ENCODE measurements around the gene TMEM187.

Gene TMEM187, protein sequence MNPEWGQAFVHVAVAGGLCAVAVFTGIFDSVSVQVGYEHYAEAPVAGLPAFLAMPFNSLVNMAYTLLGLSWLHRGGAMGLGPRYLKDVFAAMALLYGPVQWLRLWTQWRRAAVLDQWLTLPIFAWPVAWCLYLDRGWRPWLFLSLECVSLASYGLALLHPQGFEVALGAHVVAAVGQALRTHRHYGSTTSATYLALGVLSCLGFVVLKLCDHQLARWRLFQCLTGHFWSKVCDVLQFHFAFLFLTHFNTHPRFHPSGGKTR

DNA sequence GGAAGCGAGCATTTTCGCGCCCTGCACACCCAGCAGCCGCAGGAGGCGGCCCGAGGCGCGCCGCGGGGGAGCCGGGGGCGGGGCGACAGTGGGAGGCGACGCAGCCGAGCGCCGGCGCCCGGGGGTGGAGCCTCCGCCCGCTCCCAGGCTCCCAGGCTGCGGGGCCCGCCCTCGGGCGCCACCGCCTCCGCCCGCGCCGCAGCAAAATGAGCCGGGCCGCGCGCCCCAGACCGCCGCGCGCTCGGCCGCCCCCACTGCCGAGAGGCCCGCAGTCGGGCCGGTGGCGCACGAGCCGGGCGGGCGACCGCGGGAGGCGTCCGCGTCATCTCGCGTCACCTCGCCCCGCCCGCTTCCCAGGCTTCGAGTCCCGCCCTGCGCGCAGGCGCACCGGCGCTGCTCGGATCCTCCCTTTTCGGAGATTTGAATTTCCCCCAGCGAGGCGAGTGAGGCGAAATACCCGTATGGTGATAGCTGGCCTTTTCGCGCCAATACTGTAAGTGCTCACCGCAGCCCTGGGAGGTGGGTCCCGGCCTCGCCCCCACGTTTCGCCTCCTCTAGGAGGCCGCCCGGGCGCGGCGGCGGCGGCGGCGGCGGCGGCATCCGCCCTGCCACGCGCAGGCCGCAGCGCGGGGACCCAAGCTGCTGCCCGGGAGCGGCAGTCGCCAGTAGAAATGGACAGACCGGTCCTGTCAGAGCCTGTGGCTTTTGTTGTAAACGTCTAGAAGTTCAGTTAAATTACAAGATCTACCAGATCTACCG, at the start of gene TMEM187:
Gene TMEM187, plus strand, starts transcription at position 387 of the 759 bp plus-strand sequence. CDS start 9,309 bp downstream, outside the sequence.
- DNase-seq (ENCODE audit: low read depth): peak; percentile 73

DNA sequence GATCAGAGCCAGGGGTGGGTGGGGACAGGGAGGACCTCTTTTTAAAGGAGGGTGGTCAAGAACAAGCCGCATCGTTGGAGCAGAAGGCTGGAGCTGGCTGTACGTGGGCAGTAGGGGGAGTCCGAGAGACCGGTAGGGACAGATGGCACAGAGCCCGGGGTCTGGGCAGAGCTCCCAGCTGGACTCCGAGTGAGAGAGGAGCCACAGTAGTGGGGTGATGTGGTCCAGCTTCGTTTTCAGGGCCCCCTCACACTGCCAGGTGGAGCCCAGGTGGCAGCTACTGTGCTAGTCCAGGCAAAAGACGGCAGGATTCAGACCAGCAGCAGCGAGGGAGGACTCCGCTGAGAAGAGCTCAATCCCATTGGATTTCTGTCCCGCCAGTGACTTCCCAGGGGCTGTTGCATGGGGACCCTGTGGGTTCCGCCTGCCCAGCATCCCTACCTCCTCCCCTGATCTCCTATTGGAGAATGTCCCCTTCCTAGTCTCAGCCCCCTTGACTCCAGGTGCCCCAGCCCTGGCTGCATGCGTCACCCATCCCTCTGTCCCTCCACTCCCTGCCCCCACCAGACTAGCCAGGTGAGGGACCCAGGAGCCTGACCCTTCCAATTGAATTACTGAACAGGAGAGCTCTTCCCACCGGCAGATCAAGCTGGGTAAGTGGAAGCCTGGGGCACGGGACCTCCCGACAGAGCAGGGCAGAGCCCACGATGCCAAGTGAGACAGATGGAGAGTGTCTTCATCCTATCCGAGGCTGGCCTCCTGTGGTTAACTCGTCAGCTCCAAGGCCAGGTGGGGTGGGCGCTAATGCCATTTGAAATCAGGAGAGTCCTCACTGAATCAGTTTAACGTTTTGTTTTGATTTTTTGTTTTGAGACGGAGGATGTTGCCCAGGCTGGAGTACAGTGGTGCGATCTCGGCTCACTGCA, 49.4 kb upstream of the TMEM187 start:
- no peak for DNase-seq (ENCODE audit: low read depth)

DNA sequence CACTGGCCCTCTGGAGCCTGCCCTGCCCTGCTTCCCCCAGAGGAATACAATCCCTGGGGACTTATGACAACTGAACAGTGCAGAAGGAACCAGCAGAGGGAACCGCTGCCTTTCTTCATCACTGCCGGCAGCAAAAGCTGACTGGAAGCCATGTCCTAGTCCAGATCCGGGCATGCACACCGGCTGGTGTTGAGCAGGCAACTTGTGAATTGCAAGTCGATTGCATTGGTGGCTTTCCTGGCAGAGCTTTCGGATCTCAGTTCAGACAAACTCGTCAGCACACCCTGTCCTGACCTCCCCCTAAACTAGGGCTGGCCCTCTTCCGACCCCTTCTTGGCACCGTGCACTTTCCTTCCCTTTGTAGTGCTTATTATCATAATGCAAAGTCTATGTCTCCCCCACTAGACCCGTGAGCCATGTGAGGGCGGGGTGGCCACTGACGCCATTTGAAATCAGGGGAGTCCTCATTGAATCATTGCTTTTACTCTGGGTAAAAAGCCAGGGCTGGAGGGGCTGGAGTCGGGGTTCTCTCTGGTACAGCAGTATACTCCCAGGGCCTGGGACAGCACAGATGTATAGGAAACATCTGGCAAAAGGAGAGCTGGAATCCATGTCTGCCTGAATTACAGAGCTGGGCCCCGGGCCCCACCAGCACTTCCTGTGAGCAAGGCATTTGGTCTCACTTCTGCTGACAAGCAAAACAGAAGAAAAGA, 48.2 kb upstream of the TMEM187 start:
- no peak for DNase-seq (ENCODE audit: low read depth)

DNA sequence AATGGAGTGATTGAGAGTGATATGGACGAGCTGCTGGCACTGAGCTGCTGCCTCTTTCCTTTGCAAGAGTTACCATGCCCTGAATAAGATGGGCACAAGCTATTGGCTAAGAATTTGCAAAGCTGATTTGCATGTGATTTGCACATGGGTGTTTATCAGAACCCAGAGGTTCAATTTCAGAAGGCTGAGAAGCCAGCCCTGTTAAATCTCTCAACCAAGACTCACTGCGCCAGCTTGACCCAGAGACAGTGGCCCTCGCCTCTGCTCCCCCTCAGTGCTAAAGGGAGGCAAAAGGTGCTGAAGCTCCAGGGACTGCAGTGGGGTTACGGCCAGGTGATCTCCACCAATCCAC, 47.2 kb upstream of the TMEM187 start:
- DNase-seq (ENCODE audit: low read depth): no peak

DNA sequence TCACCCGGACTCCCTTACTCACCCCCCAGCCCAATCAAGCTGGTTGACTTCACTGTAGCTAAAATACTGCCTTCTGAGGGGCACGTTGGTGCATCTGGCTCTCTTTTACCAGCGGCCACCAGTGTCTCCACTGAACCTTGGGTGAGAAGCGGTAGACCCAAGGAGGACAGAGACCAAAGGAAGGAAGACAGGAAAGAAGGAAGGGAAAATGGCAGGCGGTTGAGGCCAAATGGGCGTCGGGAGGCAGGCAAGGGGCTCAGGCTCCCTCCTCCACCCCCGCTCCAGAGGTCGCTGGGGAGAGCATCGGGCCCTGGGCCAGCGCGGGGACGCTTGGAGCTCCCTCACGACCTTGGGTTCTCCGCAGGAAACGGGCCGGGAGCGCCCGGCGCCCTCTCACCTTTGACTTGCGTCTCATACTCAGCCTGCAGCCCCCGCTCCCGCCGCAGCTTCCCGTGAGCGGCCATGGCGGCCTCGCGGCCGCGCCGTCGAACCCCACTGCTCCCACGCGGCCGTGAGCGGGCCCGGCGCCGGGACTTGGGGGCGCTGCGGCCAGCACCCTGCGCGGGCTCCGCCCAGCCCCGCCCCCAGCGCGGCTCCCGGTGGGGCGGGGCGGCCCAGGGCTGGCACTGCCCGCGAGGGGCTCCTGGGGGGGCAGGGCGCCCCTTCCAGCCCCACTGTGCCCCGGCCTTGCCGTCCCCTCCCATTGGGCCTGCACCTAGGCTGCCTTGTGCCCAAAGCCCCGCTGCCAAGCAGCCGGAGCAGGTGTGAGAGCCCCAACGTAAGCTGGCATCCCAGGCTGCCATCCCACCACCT, 46.6 kb upstream of the TMEM187 start, which contains the start of gene ARHGAP4:
Gene ARHGAP4, minus strand, starts transcription at position 526 of the 813 bp plus-strand sequence. Its CDS starts 62 bp downstream, at position 464.
- no peak for DNase-seq (ENCODE audit: low read depth)

DNA sequence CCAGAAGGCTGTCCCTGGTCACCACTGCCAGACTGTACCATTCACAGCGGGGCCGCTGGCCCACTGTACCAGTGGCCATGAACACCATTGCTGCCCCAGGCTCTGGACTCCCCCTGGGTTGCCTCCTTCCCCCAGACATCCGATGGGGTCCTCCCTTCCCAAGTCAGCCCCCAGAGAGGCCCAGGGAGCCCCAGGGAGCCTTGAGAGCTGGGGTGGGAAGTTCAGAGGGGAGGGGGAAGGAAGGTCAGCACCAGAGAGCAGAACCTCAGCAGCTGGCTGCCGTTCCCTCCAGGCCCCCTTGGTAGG, 46.0 kb upstream of the TMEM187 start:
- no peak for DNase-seq (ENCODE audit: low read depth)

DNA sequence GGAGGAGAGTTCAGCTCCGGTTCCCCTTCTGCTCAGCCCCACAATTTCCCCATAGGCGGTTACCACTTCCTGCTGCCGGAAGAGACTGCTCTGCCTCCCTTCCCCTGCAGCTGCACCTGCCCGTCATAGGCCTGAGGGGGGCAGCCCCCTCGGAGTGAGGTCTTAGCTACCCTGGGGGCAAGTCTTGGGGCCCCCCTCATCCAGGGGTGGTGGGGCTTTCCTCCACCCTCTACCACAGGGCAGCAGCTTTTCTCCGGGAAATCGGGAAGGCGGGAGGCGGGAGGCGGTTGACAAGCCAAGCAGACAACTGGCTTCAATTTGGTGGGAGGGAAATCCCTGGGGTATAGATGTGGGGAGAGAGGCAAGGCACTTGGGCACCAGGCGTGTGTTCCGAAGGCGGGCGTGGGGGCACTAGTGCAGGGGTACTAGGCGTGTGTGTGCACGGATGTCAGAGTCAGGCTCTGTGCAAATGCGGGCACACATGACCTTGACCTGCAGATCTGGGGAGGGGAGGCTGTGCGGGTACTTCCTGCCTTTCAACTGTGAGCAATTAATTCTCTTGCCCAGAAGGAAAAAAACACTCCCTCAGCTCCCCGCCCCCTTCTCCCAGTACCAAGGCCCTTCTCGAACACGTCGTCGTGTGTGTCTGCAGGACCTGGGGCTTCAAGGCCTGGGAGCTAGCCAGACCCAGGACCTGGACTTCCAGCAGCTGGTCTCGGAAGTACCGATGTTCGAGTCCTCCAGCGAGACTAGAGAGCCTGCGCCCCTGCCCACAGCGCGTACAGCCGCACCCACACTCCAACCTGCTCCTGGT, 45.5 kb upstream of the TMEM187 start:
- DNase-seq (ENCODE audit: low read depth): peak; percentile 52

DNA sequence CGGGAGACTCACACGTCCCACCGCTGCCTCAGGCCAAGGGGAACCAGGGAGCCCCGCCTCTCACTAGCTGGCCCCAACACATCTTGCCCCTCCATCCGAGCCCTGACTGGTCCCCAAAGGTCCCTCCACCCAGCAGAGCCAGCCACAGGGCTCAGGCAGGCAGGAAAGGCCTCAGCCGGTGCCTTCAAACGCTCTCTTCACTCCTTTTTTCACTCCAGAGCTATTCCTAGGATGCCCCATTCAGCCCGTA, 45.0 kb upstream of the TMEM187 start:
- no peak for DNase-seq (ENCODE audit: low read depth)

DNA sequence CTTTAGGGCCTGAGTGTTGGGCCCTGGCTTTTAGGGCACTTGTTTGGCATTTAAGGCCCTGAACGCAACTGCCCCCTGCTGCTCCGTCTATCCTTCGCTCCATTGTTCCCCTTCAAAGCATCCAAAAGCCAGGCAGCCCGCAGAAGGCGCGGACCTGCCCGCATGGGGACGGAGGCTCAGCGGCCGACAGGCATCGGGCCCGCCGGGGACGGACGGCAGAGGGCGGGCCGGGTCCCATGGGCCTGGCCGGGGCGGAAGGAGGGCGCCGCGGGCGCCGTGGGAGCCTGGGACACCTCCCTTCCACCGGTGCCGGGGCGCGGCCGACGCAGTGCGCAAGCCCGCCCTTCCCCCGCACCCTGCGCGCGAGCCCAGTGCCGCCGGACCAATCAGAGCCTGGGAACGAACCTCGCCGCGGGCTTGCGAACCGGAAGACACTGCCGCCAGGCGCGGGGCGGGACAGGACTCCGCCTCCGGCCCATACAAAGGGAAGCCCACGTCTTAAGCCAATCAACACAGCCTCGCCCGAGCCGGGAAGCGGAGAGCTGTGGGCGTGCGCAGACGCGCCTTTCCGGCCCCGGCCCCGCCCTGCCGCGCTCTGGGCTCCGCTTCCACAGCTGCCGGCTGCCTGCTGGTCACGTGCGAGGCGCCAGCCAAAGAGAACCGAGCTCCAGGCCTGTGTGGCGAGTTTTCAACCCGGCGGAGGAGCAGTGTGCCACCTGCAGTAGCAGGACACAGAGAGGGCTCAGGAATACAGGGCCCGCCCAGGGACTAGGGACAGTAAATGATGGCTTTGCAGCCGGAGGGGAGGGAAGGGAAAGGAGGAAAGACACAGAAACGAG, 44.4 kb upstream of the TMEM187 start:
- DNase-seq (ENCODE audit: low read depth): peak; percentile 81

DNA sequence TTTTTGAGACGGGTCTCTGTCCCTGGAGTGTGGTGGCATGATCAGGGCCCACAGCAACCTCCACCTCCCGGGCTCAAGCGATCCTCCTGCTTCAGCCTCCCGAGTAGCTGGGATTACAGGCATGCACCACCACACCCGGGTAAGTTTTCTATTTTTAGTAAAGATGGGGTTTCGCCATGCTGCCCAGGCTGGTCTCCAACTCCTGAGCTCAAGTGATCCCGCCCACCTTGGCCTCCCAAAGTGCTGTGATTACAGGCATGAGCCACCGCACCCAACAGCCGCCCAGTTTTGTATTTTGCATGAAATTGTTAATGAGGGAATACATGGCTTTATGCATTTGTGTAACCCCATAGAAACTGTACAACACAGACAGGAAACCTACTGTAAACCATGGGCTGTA, 43.7 kb upstream of the TMEM187 start:
- no peak for DNase-seq (ENCODE audit: low read depth)

DNA sequence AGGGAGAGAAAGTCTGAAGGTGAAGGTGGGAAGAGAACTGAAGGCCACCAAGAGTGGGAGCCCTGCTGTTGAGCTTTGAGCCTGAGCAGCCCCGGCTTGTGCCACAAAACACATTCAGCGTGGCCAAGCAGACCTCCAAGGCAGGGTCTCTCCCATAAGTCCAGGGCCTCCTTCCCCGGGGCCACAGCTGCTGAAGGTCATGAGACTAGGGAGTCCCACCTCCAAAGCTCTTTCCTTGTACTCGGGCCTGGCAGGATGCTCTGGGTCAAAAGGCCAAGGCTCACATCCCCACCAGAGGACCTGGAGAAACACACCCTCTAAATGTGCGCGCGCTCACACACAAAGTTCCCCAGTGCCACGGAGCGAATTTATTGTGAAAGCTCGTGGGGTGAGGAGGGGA, 43.0 kb upstream of the TMEM187 start:
- no peak for DNase-seq (ENCODE audit: low read depth)

DNA sequence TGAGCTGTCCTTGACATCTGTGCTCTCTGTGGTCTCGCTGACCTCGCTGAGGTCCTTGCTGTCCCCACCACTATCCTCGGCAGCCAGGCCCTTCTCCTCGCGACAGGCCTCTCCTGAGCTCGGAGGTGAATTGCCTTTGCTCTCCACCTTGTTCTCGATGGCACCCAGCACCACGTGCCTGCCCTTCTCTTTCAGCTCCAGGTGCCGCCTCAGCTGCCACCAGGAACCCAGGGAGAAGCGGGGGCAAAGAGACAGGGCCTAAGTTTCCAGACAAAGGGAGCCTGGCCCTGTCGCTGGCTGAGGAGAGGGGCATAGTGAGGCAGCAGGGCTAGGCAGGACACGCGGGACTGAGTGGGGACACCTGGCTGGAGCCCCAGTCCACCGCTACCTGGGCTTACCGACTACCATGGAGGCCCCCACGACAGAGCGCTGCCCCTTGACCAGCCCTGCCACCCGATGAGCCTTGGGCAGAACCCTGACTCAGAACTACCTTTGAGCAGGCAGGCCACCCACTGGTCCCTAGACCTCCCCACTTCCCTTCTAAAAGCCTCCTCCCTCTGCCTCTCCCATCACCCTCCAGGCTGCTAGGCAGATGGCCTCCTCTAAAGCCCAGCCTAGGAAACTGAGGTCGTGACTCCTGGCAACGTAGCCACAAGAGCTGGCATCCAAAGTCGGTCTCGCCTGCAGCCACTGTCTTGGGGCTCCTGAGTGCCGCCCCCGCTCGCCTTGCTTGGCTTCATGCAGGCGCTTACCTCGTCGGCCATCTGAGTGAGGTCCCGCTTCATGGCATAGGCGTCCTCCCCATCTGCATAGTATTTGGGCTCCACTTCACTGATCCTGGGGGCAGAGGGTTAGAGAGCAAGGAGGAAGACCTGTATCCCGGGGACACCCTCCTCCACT, 42.3 kb upstream of the TMEM187 start:
- DNase-seq (ENCODE audit: low read depth): no peak

DNA sequence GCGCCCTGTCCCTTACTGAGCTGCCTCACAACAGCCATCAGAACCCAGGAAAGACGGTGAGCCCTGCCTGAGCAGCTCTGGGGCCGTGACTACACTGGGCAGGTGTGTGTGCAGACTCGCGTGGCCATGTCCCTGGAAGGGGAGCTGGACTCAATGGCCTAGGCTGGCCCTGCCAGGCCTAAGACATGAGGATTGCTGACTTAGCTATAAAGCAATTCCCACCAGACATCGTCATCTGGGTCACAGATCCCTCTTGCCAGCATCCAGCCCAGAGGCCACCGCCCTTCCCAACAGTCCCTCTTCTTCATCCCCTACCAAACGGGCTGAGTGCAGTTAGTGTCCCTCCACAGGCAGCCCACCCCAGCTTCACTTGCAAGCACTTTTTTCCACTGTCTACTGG, 41.4 kb upstream of the TMEM187 start:
- no peak for DNase-seq (ENCODE audit: low read depth)

DNA sequence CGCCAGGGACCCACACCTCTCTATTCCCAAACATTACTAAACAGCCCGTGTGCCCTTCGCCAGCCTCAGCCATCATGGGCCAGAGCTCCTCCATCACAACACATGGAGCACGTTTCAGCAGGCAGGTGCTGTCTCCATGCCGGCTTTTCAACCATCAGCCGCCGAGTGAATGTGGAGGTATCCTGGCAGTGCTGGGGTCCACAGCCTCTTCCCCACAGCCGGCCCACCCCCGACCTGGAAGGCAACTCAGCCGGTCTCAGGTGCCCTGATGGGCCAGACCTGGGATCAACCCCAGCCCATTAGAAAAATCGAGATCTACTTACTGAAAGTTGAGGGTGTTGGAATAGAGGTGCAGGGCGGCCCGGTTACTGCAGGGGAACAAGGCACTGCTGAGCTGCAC, 40.8 kb upstream of the TMEM187 start:
- DNase-seq (ENCODE audit: low read depth): no peak

DNA sequence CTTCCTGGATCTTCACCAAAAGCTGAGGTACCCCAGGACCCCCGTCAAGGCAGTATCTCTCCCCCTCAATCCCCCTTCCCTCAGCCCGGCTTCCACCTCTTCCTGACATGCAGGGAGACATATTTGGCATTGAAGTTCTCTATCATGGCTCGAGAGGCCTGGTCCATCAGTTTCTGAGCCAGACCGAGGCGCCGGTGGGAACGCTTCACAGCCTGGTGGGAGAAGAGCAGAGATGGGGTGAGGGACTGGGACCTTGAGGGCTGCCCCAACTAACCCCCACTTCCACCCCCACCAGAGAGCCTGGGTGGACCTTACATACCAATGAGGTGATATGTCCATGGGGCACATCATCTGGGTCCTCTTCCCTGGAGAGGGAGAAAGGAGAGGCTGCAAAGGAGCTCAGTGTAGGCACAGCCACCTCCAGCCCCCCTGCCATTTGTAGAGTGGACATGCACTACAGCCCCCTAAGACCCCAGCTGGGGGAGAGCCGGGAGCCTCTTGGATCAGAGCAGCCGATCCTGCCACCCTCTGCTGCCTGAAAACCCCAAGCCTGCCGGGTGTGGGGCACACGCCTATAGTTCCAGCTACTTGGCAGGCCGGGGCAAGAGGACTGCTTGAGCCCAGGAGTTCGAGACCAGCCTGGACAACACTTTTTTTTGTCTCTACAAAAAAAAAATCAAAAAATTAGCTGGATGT, 40.2 kb upstream of the TMEM187 start:
- DNase-seq (ENCODE audit: low read depth): no peak

DNA sequence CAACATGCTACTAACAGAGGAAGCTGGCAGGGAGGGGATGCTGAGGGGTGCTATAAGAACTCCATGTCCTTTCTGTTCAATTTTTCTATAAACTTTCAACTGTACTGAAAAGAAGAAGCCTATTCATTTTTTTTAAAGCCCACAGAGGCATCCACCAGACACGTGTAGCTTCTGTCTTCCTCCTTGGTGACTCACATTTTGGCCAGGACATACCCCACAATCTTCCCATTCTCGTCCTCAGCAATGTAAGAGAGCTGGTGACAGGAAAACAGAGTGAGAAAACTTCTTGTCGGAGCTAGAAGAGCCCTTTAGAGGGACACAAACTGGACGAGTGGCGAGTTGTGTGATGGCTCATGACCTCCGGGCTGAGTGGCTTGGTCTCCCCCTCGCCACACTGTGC, 38.8 kb upstream of the TMEM187 start:
- no peak for DNase-seq (ENCODE audit: low read depth)

DNA sequence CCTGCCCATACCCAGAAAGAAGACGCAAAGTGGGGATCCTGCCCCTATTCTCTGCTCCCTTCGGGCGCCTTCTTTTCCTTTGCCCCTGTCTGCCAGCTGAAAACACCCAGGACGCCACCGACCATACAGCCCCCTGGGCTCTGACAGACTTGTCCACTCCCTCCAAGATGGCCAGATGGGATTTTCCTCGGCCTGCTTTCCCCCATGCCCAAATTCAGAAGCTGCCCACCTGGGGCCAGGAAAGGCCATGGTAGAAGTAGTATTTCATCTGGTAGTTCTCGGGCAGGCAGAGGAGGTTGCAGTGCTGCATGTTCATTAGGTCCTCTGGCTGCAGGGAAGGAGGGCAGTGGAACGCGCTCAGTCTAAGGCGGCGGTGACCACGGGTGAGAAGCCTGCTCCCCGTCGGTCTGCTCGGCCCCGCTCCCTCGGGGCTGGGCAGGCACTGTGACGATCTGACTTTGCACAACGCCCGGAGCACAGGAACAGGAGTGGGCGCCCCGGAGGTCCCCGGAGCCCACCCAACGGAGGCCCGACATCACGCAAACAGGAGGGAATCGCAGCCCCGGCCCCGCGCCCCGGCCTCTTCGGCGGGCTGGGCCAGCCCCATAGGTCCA, 38.3 kb upstream of the TMEM187 start:
- no peak for DNase-seq (ENCODE audit: low read depth)

All from activated T-cell treated with anti-CD3 and anti-CD28 coated beads for 1 hour (primary cell).